Activated CD4-positive, alpha-beta T cell treated with anti-CD3 and anti-CD28 coated beads for 36 hours (primary cell): ENCODE measurements around the gene SLIRP. TPM values are rescaled to one million over a fixed set of nuclear protein-coding genes. Genes with fewer than 3 reads are reported as not detected.
"Not testable (repeated sequence)": the region's sequence is repeated elsewhere in the genome, so short reads cannot be mapped to it uniquely, and the experiment has no call there.

ENCODE experiments used
- ATAC-seq: fragments of 200-7000 bp; cut with Tn5 transposase; one replicate; pipeline ENCODE4 v1.10.0; 2021; ENCODE audit warnings: mild to moderate bottlenecking, moderate library complexity
- CTCF ChIA-PET: fragments of 350-600 bp; sonication (Branson Sonifier 250); formaldehyde crosslinking; loops from one replicate; lab custom pipeline; 2021; ENCODE audit warnings: antibody characterized with exemption; lab: Charles Lee
- POLR2A ChIA-PET: fragments of 350-600 bp; sonication (Branson Sonifier 250); formaldehyde crosslinking; loops from one replicate; lab custom pipeline; 2021; ENCODE audit warnings: antibody characterized with exemption, inconsistent platforms; lab: Charles Lee
- DNase-seq: peaks from one replicate; pipeline ENCODE4 v3.0.0-alpha.2; 2020
- H3K27ac Mint-ChIP-seq: one replicate; pipeline ENCODE4 v1.8.0; 2021; ENCODE audit warnings: mixed read lengths
- H3K27me3 Mint-ChIP-seq: one replicate; pipeline ENCODE4 v1.8.0; 2021; ENCODE audit warnings: mixed read lengths
- H3K36me3 Mint-ChIP-seq: one replicate; pipeline ENCODE4 v1.8.0; 2021; ENCODE audit warnings: low read depth, mixed read lengths
- H3K4me1 Mint-ChIP-seq: one replicate; pipeline ENCODE4 v1.8.0; 2021; ENCODE audit warnings: mixed read lengths
- H3K4me3 Mint-ChIP-seq: one replicate; pipeline ENCODE4 v1.8.0; 2021; ENCODE audit warnings: mild to moderate bottlenecking, moderate library complexity, mixed read lengths
- H3K9me3 Mint-ChIP-seq: one replicate; pipeline ENCODE4 v1.8.0; 2021; ENCODE audit warnings: low read depth, mixed read lengths
- intact Hi-C, 2 experiments: fragments of 100-400 bp; cut with DNase I in 1 of 2; cut with micrococcal nuclease in 1 of 2; formaldehyde crosslinking; loops; one replicate each; pipeline versions ENCODE4 v1.14.2 to v1.15.1; 2022 to 2024; cut with DNase I, micrococcal nuclease
- total RNA-seq, 2 experiments: library from RNA; stranded (reverse); gene quantifications; one replicate each; pipeline ENCODE4 v1.2.3, GENCODE V29; 2021

Gene SLIRP
- total RNA-seq = 100 to 1,000 TPM; 143 to 156 TPM

GRCh38 chr14:77707724-77708408 is at the start of gene SLIRP, which contains the start of gene ALKBH1:
TSS of gene SLIRP (plus strand) at chr14:77708103. CDS start at chr14:77708112, 9 bp downstream.
TSS of gene ALKBH1 (minus strand) at chr14:77708023. CDS start at chr14:77708004, 19 bp downstream.
- Mint-ChIP-seq H3K27me3 (no peaks in the 10 kb centered on the region), H3K9me3 (no peaks in the 10 kb centered on the region), H3K27ac (peak within 1 kb of the TSS; percentile 94), H3K4me3 (peak within 1 kb of the TSS; percentile 95), H3K4me1 (peaks cover 45% of the 10 kb centered on the region), H3K36me3 (peaks cover 39% of the 10 kb centered on the region)
- ATAC-seq = peak; percentile 98
- intact Hi-C loops = loop anchor here (1.0 to 5.0 kb wide), 12 partner anchors 53 to 611 kb away; partner anchors contain the start of genes ADCK1 (in 2 of the 2), GSTZ1 (in 2 of the 2), SNW1 (in 2 of the 2) and SPTLC2 (in 2 of the 2)
- peak; percentile 93 for DNase-seq
- ChIA-PET CTCF (interaction anchor here (1.0 kb wide), 1 partner anchor 92 kb away, joined by 3 read pairs; the partner anchor contains the start of gene ADCK1), POLR2A (no interaction called here)

- Mint-ChIP-seq H3K27ac (no peak overlapping the region), H3K36me3 (no peaks in the 10 kb centered on the region), H3K4me1 (peaks cover 3% of the 10 kb centered on the region), H3K27me3 (no peaks in the 10 kb centered on the region), H3K9me3 (no peaks in the 10 kb centered on the region), H3K4me3 (no peak overlapping the region)
- POLR2A ChIA-PET = no interaction called here
- no peak for ATAC-seq
- intact Hi-C loops = loop anchor here in 1 of 2 experiments (10.0 kb wide), 1 partner anchor 905 kb away; no protein-coding TSS in a partner anchor
- CTCF ChIA-PET = no interaction called here
- DNase-seq = no peak
Observed at GRCh38 chr14:77659831-77660230, 48.1 kb upstream of the SLIRP start.

DNA sequence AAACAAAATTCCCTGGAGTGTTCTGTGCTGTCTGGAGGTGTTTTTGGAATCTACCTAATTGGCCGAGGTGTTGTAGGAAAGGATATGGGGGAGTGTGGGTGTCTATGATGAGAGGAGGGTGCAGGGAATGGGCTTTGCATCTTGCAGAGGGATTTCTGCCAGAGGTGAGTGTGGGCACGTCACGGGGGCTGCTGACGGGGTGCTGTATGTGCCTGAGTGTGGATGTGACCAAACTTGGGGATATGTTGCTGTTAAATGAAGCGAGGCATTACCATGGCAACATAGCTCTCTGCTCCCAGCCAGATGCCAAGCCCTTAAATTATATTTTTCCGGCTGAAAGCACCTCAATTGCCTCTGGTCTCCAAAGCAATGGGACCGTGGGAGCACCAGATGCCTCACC is 47.1 kb upstream of the SLIRP start:
- ATAC-seq = no peak
- H3K36me3 Mint-ChIP-seq = no peaks in the 10 kb centered on the region
- no peak for DNase-seq
- H3K27ac Mint-ChIP-seq = no peak overlapping the region
- H3K4me1 Mint-ChIP-seq = peaks cover 3% of the 10 kb centered on the region
- intact Hi-C loops = no loop called here
- H3K27me3 Mint-ChIP-seq = no peaks in the 10 kb centered on the region
- CTCF ChIA-PET = no interaction called here
- H3K9me3 Mint-ChIP-seq = no peaks in the 10 kb centered on the region
- POLR2A ChIA-PET = no interaction called here
- H3K4me3 Mint-ChIP-seq = no peak overlapping the region

DNA sequence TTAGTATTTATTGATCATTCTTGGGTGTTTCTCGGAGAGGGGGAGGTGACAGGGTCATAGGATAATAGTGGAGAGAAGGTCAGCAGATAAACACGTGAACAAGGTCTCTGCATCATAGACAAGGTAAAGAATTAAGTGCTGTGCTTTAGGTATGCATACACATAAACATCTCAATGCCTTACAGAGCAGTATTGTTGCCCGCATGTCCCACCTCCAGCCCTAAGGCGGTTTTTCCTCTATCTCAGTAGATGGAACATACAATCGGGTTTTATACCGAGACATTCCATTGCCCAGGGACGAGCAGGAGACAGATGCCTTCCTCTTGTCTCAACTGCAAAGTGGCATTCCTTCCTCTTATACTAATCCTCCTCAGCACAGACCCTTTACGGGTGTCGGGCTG is 46.3 kb upstream of the SLIRP start:
- H3K9me3 Mint-ChIP-seq, H3K27ac Mint-ChIP-seq, CTCF ChIA-PET, H3K36me3 Mint-ChIP-seq, intact Hi-C loops, POLR2A ChIA-PET, ATAC-seq, H3K4me3 Mint-ChIP-seq, H3K27me3 Mint-ChIP-seq, DNase-seq, H3K4me1 Mint-ChIP-seq: not testable (repeated sequence)

DNA sequence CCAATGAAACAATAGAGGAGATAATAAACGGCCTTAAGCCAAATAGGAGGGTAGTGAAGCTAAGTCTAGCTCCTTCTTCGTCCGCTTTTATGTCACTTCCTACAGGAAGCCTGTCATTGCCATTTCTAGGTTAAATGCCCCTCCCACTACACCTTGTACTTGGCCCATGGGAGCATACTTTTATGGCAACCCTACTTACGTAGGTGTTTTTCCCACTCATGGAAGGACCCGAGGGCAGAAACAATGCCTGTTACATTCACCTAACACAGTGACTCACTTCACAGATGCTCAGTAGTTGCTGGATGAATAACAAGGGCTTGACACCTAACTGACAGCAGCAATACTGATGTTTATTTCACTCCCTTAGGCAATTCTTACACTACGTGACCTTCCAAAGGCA is 44.6 kb upstream of the SLIRP start:
- intact Hi-C loops = no loop called here
- H3K27ac Mint-ChIP-seq = no peak overlapping the region
- ChIA-PET POLR2A (no interaction called here), CTCF (interaction anchor here (1.0 kb wide), 1 partner anchor 9 kb away, joined by 3 read pairs; no protein-coding TSS in a partner anchor)
- ATAC-seq = peak; percentile 91
- H3K27me3 Mint-ChIP-seq = no peaks in the 10 kb centered on the region
- no peak for DNase-seq
- peaks cover 3% of the 10 kb centered on the region for H3K4me1 Mint-ChIP-seq
- no peak overlapping the region for H3K4me3 Mint-ChIP-seq
- H3K36me3 Mint-ChIP-seq = no peaks in the 10 kb centered on the region
- H3K9me3 Mint-ChIP-seq = no peaks in the 10 kb centered on the region

DNA sequence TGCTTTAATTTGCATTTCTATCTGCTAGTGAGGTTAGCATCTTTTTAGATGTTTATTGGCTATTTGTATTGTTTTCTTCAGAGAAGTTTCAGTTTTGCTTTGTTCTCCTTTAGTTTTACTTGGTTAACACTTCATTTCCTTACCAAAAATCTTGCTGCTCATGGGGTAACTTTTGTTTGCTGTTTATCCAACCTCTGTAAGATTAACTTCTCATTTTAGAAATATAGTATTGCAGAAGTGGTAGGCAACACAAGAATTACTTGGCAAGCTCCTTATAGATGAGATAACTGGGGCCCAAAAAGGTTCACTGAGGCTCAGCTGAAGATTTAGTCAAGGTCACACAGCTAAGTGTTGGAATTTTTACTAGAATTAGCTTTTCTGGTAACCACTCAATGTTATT is 40.6 kb upstream of the SLIRP start:
- Mint-ChIP-seq H3K27me3 (no peaks in the 10 kb centered on the region), H3K4me3 (no peak overlapping the region), H3K36me3 (peaks cover 3% of the 10 kb centered on the region), H3K4me1 (peaks cover 3% of the 10 kb centered on the region), H3K27ac (no peak overlapping the region), H3K9me3 (no peaks in the 10 kb centered on the region)
- POLR2A ChIA-PET = no interaction called here
- CTCF ChIA-PET = interaction anchor here (0.6 kb wide), 1 partner anchor 515 kb away, joined by 3 read pairs; no protein-coding TSS in a partner anchor
- DNase-seq = no peak
- no peak for ATAC-seq
- intact Hi-C loops = no loop called here

- POLR2A ChIA-PET = no interaction called here
- no peak for ATAC-seq
Observed at GRCh38 chr14:77673193-77673592, 34.7 kb upstream of the SLIRP start.

GRCh38 chr14:77674931-77675330 is 33.0 kb upstream of the SLIRP start:
- Mint-ChIP-seq H3K36me3 (peaks cover 45% of the 10 kb centered on the region), H3K9me3 (no peaks in the 10 kb centered on the region), H3K4me3 (no peak overlapping the region), H3K27ac (no peak overlapping the region), H3K4me1 (peaks cover 2% of the 10 kb centered on the region), H3K27me3 (no peaks in the 10 kb centered on the region)
- POLR2A ChIA-PET = no interaction called here
- CTCF ChIA-PET = no interaction called here
- DNase-seq (no peak), ATAC-seq (no peak)
- intact Hi-C loops = no loop called here

More at GRCh38 chr14:77673193-77673592, 34.7 kb upstream of the SLIRP start:
- CTCF ChIA-PET = no interaction called here
- Mint-ChIP-seq H3K4me3 (no peak overlapping the region), H3K9me3 (no peaks in the 10 kb centered on the region), H3K4me1 (peaks cover under 1% of the 10 kb centered on the region), H3K27ac (no peak overlapping the region), H3K27me3 (no peaks in the 10 kb centered on the region), H3K36me3 (peaks cover 32% of the 10 kb centered on the region)
- DNase-seq = no peak
- intact Hi-C loops = no loop called here

GRCh38 chr14:77681196-77682157 is 26.4 kb upstream of the SLIRP start:
- Mint-ChIP-seq H3K9me3 (no peaks in the 10 kb centered on the region), H3K4me3 (no peak overlapping the region), H3K36me3 (peaks cover 26% of the 10 kb centered on the region), H3K4me1 (peaks cover 8% of the 10 kb centered on the region), H3K27ac (no peak overlapping the region), H3K27me3 (no peaks in the 10 kb centered on the region)
- ChIA-PET POLR2A (no interaction called here), CTCF (interaction anchor here (0.7 kb wide), 1 partner anchor 298 kb away, joined by 4 read pairs; no protein-coding TSS in a partner anchor)
- ATAC-seq (no peak), DNase-seq (no peak)
- intact Hi-C loops = no loop called here

- DNase-seq (no peak), ATAC-seq (no peak)
- POLR2A ChIA-PET = no interaction called here
- Mint-ChIP-seq H3K9me3 (no peaks in the 10 kb centered on the region), H3K27ac (no peak overlapping the region), H3K36me3 (peaks cover 28% of the 10 kb centered on the region), H3K4me1 (peaks cover 8% of the 10 kb centered on the region), H3K27me3 (no peaks in the 10 kb centered on the region), H3K4me3 (no peak overlapping the region)
- intact Hi-C loops = no loop called here
- CTCF ChIA-PET = no interaction called here
Observed at GRCh38 chr14:77682158-77682553, 25.7 kb upstream of the SLIRP start.

DNA sequence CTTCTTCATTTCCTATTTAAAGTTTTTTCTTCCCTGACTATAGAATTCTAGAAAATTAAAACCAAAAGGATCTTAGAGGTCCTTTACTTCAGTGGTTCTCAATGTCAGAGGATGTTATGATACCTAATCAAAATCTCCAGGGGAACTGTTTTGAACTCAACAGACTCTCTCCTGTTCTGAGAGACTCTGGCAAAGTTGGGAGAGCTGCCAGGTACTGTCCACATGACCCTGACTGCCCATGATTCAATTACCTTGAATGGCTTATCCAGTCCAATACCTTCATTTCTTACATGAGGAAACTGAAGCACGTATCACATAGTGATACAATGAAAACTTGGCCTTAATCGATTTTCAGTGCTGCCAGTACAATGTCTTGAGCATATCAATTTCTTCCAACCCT is 16.6 kb upstream of the SLIRP start:
- intact Hi-C loops = no loop called here
- Mint-ChIP-seq H3K27ac (no peak overlapping the region), H3K4me3 (no peak overlapping the region), H3K9me3 (no peaks in the 10 kb centered on the region), H3K27me3 (no peaks in the 10 kb centered on the region), H3K36me3 (peaks cover 46% of the 10 kb centered on the region), H3K4me1 (no peaks in the 10 kb centered on the region)
- POLR2A ChIA-PET = interaction anchor here (0.8 kb wide), 1 partner anchor 13 kb away, joined by 3 read pairs; no protein-coding TSS in a partner anchor
- CTCF ChIA-PET = no interaction called here
- ATAC-seq = no peak
- DNase-seq = no peak
